Motor neuron (in vitro differentiated cells): Measurements from ENCODE around the gene SLC25A47. TPM values are rescaled to one million over a fixed set of nuclear protein-coding genes. Genes with fewer than 3 reads are reported as not detected.
"Not testable (repeated sequence)": the region's sequence is repeated elsewhere in the genome, so short reads cannot be mapped to it uniquely, and the experiment has no call there.

Experiments used
- ATAC-seq, 8 experiments: fragments of 200-7000 bp; cut with Tn5 transposase; replicated peaks in 6 of 8; 2 replicates each; pipeline ENCODE4 v1.8.0; 2021; ENCODE audit warnings: mild to moderate bottlenecking in 8 of 8, moderate library complexity in 8 of 8
- H3K27ac ChIP-seq, 2 donors: fragments of 250-450 bp; sonication (Bioruptor Pico); 2 replicates each; pipeline ENCODE4 v1.9.0; 2021; ENCODE audit warnings: antibody characterized with exemption in 2 of 2, mild to moderate bottlenecking in 2 of 2, moderate library complexity in 1 of 2
- H3K4me1 ChIP-seq, 2 donors: fragments of 250-450 bp; sonication (Bioruptor Pico); replicated peaks in 1 of 2; 2 replicates each; pipeline ENCODE4 v1.6.1; 2021; ENCODE audit warnings: antibody characterized with exemption in 2 of 2, mild to moderate bottlenecking in 2 of 2, moderate library complexity in 1 of 2
- H3K4me3 ChIP-seq, 5 donors: fragments of 250-450 bp; sonication (Bioruptor Pico); 2 replicates each; pipeline ENCODE4 v1.9.0; 2021; ENCODE audit warnings: antibody characterized with exemption in 5 of 5, mild to moderate bottlenecking in 5 of 5, moderate library complexity in 4 of 5
- WGBS, 10 experiments: fragments of 450-650 bp; shearing (Covaris generic); methylation state at CpG; one replicate each; pipeline ENCODE4 v1.0.0; 2022; 5-methylcytosine and 5-hydroxymethylcytosine counted together
- in situ Hi-C, 9 experiments: fragments of 400-800 bp; cut with MboI; loops; one replicate each; pipeline ENCODE4 v1.15.0; 2021; ENCODE audit warnings: low sequenced_read_pairs in 9 of 9, low pct_unique_long_range_greater_than_20kb in 2 of 9; ENCODE audit not compliant: unreplicated experiment in 9 of 9
- total RNA-seq, 8 experiments: library from RNA; unstranded; fragments of 300-600 nt; gene quantifications; 2 replicates each; pipeline versions ENCODE4 v1.2.3 to v1.2.4, GENCODE V29; 2022

The SLC25A47 gene
- total RNA-seq, 8 experiments from 2014 or later = 0.05 to 0.52 (median 0.33) TPM; not detected in 2

DNA sequence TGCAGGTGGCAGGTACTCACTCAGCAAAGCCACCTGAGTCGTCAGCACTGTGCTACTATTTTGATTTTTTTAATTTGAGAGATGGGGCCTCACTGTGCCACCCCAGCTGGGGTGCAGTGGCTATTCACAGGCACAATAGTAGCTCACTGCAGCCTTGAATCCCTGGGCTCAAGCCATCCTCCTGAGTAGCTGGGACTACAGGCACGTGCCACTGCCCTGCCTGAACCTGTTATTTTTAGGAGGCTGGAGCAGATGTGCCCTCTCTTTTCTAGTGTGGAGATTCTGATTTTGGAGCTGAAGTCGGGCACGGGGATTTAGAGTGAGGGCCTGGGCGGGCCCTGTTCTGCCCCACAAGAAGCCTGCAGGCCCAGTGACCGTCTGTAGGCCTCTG, 17.3 kb downstream of the SLC25A47 start:
- H3K27ac ChIP-seq = no peak overlapping the region

GRCh38 chr14:100341301-100342031, 18.3 kb downstream of the SLC25A47 start:
- no peak overlapping the region for H3K4me3 ChIP-seq
- H3K4me1 ChIP-seq = no peaks in the 10 kb centered on the region
- peak in 7 of 8 experiments; percentile 9 to 90 (median 73) for ATAC-seq
- in situ Hi-C loops = no loop called here
- peak overlapping the region in 1 of 2 donors; percentile 51 for H3K27ac ChIP-seq
- WGBS, 10 experiments = 71 to 100% (median 87%) methylated on average over 2 to 6 of the region's 8 CpGs; no CpG with 5 or more reads in 2 of the 10 experiments

More for the DNA sequence above, 17.3 kb downstream of the SLC25A47 start:
- in situ Hi-C loops = no loop called here
- Histone ChIP-seq H3K4me1 (no peaks in the 10 kb centered on the region), H3K4me3 (no peak overlapping the region)
- ATAC-seq = peak in 2 of 8 experiments; percentile 1 to 4
- WGBS, 10 experiments = 40 to 100% (median 88%) methylated on average over 1 to 6 of the region's 6 CpGs; no CpG with 5 or more reads in 4 of the 10 experiments

DNA sequence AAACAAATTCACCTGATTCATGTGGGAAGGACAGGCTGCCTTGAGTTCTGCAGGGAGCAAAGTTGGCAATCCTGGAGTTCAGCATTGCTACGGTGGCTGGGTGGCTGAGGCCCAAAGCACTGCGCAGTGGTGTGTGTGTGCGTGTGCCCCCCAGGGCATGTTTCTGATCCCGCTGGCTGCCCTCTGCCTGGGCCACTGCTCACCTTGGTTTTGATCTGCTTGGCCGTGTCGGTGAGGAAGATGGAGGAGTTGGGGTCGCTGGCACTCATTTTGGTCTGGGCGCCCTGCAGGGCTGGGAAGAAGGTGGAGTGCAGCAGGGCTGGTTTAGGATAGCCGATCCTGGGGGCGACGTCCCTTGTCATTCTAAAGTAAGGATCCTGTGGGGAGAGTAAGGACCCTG, 19.1 kb downstream of the SLC25A47 start:
- Histone ChIP-seq H3K27ac (no peak overlapping the region), H3K4me3 (no peak overlapping the region), H3K4me1 (no peaks in the 10 kb centered on the region)
- in situ Hi-C loops = no loop called here
- 75 to 100% (median 94%) methylated on average over 1 to 10 of the region's 11 CpGs; no CpG with 5 or more reads in 3 of the 10 experiments for WGBS, 10 experiments
- ATAC-seq = no peak

GRCh38 chr14:100342826-100343225, 19.7 kb downstream of the SLC25A47 start:
- H3K4me3 ChIP-seq, H3K4me1 ChIP-seq, ATAC-seq, in situ Hi-C loops, H3K27ac ChIP-seq: not testable (repeated sequence)
- WGBS, 10 experiments = 60 to 100% (median 98%) methylated on average over 1 to 5 of the region's 12 CpGs; no CpG with 5 or more reads in 4 of the 10 experiments

DNA sequence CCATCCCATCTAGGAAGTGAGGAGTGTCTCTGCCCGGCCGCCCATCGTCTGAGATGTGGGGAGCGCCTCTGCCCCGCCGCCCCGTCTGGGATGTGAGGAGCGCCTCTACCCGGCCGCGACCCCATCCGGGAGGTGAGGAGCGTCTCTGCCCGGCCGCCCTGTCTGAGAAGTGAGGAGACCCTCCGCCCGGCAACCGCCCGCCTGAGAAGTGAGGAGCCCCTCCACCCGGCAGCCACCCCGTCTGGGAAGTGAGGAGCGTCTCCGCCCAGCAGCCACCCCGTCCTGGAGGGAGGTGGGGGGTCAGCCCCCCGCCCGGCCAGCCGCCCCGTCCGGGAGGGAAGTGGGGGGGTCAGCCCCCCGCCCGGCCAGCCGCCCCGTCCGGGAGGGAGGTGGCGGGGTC, 21.5 kb downstream of the SLC25A47 start:
- H3K4me1 ChIP-seq, ATAC-seq, H3K4me3 ChIP-seq, in situ Hi-C loops, H3K27ac ChIP-seq: not testable (repeated sequence)
- WGBS, 10 experiments = no CpG with 5 or more reads among the region's 35 CpGs

- Histone ChIP-seq H3K4me3 (no peak overlapping the region), H3K4me1 (no peaks in the 10 kb centered on the region), H3K27ac (no peak overlapping the region)
- ATAC-seq = no peak
- WGBS, 10 experiments = 90 to 100% (median 96%) methylated on average over 2 to 13 of the region's 17 CpGs; no CpG with 5 or more reads in 3 of the 10 experiments
- in situ Hi-C loops = no loop called here
Measured at GRCh38 chr14:100345711-100346110, 22.6 kb downstream of the SLC25A47 start.

- 73 to 100% (median 95%) methylated on average over 3 to 11 of the region's 12 CpGs; no CpG with 5 or more reads in 1 of the 10 experiments for WGBS, 10 experiments
- Histone ChIP-seq H3K27ac (no peak overlapping the region), H3K4me3 (no peak overlapping the region), H3K4me1 (no peaks in the 10 kb centered on the region)
- ATAC-seq = peak in 2 of 8 experiments; percentile 0 to 7
- in situ Hi-C loops = no loop called here
Measured at GRCh38 chr14:100346306-100347091, 23.4 kb downstream of the SLC25A47 start.

DNA sequence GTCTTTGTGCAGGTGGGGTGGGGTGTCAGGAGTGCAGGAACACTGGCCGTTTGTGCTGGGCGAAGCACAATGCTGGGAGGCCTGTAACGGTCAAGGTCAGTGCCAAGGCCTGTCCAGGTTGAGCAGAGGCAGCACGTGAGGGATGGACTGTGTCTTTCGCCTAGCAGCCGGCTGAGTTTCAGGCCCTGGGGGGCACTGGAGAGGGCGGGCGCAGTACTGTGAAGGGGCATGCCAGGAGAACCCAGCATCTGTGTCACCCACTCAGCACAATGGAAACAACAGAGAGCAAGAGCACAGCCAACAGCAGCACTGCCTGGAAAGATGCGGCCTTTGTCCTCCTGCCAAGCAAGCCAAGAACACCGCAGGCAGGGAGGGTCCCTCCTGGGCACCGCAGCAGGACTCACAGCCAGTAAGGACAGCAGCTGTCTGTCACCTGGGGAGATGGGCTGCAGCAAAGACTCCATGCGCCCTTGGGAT, 25.2 kb downstream of the SLC25A47 start:
- ATAC-seq = peak in 4 of 8 experiments; percentile 1 to 31 (median 8)
- no peak overlapping the region for H3K4me3 ChIP-seq
- no peaks in the 10 kb centered on the region for H3K4me1 ChIP-seq
- WGBS, 10 experiments = 85 to 100% (median 90%) methylated on average over 2 to 6 of the region's 12 CpGs; no CpG with 5 or more reads in 5 of the 10 experiments
- H3K27ac ChIP-seq = no peak overlapping the region
- in situ Hi-C loops = no loop called here

- Histone ChIP-seq H3K4me3 (no peak overlapping the region), H3K27ac (no peak overlapping the region), H3K4me1 (no peaks in the 10 kb centered on the region)
- ATAC-seq = peak in 7 of 8 experiments; percentile 2 to 74 (median 43)
- 44 to 90% (median 83%) methylated on average over 2 to 6 of the region's 14 CpGs; no CpG with 5 or more reads in 5 of the 10 experiments for WGBS, 10 experiments
- in situ Hi-C loops = no loop called here
Measured at GRCh38 chr14:100348784-100349685, 25.9 kb downstream of the SLC25A47 start.

- ATAC-seq = peak in 1 of 8 experiments; percentile 0
- H3K4me3 ChIP-seq = no peak overlapping the region
- in situ Hi-C loops = no loop called here
- 94 to 100% (median 94%) methylated on average over 3 to 10 of the region's 11 CpGs; no CpG with 5 or more reads in 5 of the 10 experiments for WGBS, 10 experiments
- no peak overlapping the region for H3K27ac ChIP-seq
- no peaks in the 10 kb centered on the region for H3K4me1 ChIP-seq
Measured at GRCh38 chr14:100350276-100350926, 27.3 kb downstream of the SLC25A47 start.

- H3K4me1 ChIP-seq = no peaks in the 10 kb centered on the region
- no peak for ATAC-seq
- 94 to 100% (median 100%) methylated on average over 1 to 3 of the region's 5 CpGs; no CpG with 5 or more reads in 4 of the 10 experiments for WGBS, 10 experiments
- H3K4me3 ChIP-seq = no peak overlapping the region
- H3K27ac ChIP-seq = no peak overlapping the region
- in situ Hi-C loops = no loop called here
Measured at GRCh38 chr14:100350986-100351385, 27.8 kb downstream of the SLC25A47 start.

- in situ Hi-C loops = no loop called here
- Histone ChIP-seq H3K4me3 (no peak overlapping the region), H3K27ac (no peak overlapping the region), H3K4me1 (no peaks in the 10 kb centered on the region)
- ATAC-seq = no peak
- WGBS, 10 experiments = 88 to 100% (median 100%) methylated on average over 1 to 2 of the region's 2 CpGs; no CpG with 5 or more reads in 2 of the 10 experiments
Measured at GRCh38 chr14:100358396-100358795, 35.3 kb downstream of the SLC25A47 start.
